Measurements from ENCODE around the gene NOXA1.
"Not testable (repeated sequence)": the region's sequence is repeated elsewhere in the genome, so short reads cannot be mapped to it uniquely, and the experiment has no call there.

NOXA1 gene

DNA sequence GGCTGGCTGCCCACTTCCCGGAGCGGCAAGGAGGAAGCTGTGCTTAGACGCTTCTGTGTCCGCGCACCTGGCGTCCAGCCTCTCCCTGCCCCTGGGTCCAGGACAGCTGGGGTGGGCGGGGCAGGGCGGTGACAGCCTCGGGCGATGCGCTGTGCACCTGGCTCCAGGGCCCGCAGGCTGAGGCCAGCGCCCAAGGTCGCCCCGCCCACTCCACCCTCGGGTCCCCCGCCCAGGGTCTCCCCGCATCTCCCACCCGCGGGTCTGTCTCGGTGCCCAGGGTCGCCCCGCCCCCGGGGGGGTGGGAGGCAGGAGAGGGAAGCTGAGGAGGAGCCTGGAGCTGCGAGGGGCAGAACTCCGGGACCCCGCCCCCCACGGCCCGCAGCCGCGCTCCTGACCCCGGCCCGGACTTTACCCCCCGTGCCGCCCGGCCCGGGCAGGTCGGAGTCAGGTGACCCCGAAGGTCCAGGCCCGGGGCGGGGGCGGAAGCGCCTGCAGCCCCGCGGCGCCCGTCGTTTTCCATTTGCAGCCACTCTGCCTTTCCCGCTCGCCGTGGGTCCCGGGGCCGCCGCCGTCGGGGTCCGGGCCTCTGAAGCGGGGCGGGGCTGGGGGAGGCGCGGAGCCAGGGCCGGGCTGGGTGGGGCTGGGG, 18.2 kb downstream of the NOXA1 start, which contains the start of gene ENTPD8:
TSS of gene ENTPD8 (minus strand) at position 69 of the 646 bp plus-strand sequence. CDS start 3,072 bp downstream, outside the sequence.
- no peak for DNase-seq

DNA sequence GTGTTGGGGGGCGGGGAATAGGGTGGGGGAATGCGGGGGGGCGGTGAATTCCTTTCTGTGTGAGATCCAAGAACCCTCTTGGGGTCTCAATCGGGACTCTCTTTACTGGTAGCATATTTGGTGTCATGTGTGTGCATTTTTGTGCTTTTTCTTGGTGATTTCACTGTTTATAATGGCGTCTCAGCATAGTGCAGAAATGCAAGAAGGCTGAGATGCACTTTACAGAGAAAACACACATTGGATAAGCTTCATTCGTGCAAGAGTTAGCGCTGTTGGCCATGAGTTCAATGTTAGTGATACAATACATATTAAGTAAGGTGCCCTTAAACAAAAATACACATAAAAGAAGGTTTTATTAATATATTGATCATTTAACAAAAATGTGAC, 18.7 kb downstream of the NOXA1 start:
- no peak for DNase-seq

DNA sequence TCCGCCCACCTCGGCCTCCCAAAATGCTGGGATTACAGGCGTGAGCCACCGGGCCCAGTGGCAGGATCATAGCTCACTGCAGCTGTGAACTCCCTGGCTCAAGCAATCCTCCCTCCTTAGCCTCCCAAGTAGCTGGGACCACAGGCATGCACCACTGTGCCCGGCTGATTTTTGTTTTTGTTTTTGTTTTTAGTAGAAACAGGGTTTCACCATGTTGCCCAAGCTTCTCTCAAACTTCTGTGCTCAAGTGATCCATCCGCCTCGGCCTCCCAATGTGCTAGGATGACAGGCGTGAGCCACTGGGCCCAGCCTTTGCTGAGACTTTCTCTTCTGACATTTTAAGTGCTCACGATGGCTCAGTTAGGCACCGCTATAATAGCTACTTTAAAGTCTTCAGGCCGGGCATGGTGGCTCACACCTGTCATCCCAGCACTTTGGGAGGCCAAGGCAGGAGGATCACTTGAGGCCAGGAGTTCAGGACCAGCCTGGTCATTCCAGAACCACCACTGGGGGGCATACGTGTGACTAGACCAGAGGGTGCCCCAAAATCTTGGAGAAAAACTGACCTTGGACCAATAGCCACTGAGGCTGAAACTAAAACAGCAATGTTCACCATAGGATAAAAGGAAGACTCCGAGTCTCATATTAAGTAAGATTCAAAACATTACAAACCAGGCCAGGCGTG, 21.1 kb downstream of the NOXA1 start:
- no peak for DNase-seq

DNA sequence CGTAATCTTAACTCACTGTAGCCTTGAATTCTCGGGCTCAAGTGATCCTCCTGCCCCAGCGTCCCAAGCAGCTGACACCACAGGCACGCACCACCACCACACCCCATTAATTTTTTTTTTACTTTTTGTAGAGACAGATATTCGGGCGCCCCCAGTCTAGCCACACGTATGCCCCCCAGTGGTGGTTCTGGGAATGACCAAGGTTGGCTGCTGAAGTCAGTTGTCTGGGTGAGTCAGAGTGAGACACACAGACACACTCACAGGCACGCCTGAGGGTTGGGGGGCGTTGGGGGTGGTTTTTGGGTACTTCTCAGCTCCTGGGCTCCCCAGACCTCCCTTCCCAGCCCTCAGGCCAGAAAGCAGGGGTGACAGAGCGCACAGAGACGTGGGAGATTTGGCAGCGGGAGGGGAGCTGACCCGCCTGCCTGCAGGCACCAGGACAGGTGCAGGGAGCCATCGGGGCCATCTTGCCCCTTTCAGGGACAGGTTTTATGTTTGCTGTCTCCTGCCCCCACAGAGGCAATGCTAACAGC, 22.1 kb downstream of the NOXA1 start:
- DNase-seq = peak; percentile 89

DNA sequence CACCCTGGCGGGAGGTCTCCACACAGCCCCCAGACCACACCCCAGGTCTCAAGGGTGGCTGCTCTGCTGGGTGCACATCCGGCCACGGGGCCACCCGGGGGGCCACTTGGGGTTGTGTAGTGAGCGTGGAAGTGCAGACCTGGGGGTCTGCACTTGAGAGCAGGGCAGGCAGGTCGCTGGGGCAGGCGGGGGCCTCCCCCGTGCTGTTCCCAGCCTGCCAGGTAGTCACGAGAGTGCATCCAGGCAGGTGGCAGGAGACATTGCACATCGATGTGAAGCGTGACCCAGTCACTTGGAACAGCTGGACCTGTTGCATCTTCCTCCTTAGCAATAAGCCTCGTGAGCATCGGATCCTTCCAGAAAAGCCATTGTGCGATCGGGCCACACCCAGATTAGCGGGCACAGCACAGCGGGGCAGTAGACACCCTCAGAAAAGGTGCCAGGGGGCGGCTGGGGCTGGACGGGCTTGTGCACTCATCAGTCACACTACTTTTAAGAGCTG, 22.8 kb downstream of the NOXA1 start:
- no peak for DNase-seq

DNA sequence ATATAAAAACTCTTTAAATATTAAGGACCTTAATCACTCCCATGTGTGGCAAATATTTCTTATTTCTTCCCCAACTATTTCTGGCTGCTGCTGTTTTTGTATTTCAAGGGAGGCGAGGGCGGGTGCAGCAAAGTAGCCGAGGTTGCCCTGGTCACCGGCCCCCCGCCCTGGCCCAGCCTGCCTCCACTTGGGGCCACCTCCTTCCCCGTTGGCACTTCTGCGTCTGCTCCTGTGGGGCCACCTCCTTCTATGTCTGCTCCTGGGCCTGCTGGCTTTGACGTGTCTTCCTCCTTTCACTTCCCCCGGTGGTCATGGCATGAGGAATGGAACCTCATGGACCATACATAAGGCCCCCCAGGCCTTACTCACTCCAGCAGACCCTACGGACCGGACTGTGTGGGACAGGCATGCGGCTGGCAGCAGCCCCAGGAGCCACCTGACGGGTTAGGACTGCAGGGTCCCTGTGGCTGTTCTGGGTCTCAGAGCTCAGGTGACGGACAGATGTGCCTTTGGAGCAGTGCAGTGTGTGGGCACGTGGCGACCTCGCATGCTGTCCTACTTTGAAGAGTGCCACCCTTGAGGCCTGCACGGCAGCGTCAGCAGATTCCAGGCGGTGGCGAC, 23.8 kb downstream of the NOXA1 start:
- no peak for DNase-seq

DNA sequence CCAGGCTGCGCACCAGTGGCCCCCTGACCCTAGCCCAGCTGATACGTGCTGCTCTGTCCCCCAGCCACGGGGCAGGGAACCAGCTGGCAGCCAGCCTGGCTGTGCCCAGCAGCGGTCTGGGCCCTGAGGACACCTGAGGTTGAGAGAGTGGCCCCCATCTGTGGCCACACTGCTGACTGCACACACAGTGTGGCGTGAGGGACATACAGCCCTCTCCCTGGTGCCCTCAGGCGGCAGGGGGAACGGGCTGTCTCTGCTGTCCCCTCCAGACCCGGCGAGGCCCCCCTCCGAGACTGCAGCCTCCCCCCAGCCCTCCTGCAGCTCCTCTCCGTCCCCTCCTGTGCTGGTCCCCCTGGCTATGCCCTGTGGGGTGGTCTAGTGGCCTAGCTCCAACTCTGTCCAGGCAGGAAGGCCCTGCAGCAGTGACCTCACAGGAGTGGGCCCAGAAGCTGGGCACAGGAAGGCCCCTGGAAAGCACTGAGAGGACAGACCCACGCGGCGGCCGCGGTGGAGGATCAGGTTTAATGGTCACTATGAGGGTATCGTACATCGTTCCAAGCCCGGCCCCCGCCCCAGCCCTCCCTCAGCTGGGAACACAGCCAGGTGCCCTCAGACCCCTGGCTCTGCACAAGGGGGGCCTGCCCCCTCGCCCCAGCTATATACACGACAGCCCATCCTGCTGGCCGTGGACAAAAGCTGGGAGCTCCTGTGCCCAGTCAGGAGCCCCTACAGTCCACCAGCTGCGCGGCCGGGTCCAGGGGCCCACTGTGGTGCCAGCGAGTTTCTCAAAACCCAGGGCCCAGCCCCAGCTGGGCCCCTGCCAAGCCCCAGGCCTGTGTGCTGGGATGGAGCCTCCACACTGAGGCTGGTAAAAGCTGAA, 24.8 kb downstream of the NOXA1 start:
- no peak for DNase-seq

DNA sequence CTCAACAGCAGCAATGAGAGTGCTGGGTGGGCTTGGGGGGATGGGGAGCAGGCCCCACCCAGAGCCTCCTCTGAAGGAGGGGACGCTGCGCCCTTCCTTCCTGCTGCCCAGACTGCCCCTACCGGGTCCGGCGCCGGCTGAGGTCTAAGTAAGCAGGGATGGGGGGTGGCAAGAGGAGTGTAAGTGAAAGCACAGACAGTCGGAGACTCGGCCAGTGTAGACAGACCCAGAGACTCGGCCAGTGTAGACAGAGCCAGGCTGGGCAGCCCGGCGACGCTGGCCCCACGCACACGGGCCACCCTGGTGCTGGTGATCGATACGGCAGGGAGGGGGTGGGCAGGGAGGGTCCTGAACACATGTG, 25.4 kb downstream of the NOXA1 start:
- no peak for DNase-seq

DNA sequence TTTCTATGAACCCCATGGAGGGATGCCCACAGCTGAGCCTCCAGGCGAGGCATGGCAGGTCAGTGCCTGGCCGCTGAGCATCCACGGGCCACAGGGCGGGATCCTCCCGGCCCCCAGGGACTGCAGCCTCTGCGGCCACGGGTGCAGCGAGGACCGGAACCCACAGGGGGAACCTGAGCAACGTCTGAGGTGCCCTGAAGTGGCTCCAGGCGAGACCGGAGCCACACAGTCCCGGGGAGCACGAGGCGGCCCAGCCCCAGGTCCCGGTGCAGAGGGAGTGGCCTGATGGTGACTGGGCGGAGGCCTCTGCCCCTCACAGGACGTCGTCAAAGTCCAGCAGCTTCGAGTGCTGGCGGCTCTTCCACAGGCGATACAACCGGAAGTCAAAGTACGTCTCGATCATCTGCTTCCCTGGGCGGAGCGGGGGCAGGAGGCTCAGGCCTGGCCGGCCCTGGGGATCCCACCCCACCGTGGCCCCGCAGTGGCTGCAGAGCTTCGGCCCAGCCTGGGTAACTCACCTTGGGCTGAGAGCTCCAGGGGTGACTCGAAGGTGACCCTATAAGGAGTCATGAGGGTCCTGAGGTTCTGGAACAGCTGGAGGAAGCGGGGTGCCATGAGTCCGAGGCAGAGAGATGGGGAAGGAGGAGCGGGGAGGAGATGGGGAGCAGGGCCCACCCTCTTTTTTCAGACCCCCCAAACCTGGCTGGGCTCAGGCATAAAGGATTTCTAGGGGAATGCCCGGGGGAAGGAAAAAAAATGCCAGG, 26.1 kb downstream of the NOXA1 start:
- no peak for DNase-seq

DNA sequence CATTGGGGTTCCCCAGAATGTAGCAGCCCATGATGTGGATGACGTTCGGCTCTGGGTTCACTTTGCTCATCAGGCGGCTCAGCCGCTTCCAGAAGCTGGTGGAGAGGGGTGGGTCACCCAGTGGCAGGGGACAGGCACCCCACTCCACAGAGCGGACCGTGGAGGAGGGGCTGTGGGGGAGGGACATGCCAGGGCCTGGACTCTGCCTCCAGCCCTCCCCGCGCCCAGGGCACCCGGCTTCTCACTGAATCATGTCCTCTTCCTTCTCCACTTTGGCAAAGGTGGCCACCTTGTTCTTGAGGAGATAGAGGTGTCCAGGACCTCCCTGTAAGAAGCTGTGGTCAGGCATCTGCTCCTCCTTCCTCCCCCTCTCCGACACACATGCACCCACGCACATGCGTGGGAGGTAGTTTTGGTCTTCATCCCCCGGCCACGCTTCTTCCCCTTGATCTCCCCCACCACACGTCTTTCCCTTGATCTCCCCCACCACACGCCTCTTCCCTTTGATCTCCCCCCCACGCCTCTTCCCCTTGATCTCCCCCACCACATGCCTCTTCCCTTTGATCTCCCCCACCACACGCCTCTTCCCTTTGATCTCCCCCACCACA, 26.8 kb downstream of the NOXA1 start:
- DNase-seq = no peak

DNA sequence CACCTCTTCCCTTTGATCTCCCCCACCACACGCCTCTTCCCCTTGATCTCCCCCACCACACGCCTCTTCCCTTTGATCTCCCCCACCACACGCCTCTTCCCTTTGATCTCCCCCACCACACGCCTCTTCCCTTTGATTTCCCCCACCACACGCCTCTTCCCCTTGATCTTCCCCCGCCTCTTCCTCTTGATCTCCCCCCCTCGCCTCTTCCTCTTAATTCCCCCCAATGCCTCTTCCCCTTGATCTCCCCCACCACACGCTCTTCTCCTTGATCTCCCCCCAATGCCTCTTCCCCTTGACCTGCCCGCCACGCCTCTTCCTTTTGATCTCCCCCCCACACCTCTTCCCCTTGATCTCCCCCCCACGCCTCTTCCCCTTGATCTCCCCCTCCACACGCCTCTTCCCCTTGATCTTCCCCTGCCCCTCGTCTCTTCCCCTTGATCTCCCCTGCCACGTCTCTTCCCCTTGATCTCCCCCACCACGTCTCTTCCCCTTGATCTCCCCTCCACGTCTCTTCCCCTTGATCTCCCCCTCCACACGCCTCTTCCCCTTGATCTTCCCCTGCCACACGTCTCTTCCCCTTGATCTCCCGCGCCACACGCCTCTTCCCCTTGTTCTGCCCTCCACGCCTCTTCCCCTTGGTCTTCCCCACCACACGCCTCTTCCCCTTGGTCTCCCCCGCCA, 27.5 kb downstream of the NOXA1 start:
- DNase-seq = not testable (repeated sequence)

DNA sequence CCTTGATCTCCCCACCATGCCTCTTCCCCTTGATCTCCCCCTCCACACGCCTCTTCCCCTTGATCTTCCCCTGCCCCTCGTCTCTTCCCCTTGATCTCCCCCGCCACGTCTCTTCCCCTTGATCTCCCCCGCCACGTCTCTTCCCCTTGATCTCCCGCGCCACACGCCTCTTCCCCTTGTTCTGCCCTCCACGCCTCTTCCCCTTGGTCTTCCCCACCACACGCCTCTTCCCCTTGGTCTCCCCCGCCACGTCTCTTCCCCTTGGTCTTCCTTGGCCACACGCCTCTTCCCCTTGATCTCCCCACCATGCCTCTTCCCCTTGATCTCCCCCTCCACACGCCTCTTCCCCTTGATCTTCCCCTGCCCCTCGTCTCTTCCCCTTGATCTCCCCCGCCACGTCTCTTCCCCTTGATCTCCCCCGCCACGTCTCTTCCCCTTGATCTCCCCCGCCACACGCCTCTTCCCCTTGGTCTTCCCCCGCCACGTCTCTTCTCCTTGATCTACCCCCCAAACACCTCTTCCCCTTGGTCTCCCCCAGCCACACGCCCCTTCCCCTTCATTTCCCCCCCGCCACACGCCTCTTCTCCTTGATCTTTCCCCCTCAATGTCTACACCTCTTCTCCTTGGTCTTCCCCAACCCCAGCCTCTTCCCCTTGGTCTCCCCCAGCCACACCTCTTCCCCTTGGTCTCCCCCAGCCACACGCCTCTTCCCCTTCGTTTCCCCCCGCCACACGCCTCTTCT, 28.2 kb downstream of the NOXA1 start:
- not testable (repeated sequence) for DNase-seq

DNA sequence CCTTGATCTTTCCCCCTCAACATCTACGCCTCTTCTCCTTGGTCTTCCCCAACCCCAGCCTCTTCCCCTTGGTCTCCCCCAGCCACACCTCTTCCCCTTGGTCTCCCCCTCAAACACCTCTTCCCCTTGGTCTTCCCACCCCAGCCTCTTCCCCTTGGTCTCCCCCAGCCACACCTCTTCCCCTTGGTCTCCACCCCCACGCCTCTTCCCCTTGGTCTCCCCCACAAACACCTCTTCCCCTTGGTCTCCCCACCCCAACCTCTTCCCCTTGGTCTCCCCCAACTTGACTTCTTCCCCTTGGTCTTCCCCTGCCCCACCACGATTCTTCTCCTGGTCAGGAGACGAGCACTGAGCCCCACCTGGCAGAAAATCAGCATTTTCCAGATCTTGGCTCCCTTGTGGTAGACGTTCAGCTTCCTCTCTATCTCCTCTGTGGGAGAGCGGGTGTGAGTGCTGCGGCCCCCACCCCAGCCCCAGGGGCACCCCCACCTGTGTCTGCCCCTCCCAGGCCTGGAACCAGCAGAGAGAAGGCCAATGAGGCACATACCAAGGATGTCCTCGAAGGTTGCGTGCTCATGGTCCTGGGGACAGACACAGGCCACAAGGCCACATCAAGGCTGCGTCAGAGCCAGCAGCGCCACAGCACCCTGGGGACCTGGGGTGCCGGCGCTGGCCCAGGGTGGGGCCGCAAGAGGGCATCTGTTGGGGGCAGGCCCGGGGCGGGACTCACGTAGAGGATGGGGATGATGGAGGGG, 29.0 kb downstream of the NOXA1 start:
- DNase-seq = no peak

DNA sequence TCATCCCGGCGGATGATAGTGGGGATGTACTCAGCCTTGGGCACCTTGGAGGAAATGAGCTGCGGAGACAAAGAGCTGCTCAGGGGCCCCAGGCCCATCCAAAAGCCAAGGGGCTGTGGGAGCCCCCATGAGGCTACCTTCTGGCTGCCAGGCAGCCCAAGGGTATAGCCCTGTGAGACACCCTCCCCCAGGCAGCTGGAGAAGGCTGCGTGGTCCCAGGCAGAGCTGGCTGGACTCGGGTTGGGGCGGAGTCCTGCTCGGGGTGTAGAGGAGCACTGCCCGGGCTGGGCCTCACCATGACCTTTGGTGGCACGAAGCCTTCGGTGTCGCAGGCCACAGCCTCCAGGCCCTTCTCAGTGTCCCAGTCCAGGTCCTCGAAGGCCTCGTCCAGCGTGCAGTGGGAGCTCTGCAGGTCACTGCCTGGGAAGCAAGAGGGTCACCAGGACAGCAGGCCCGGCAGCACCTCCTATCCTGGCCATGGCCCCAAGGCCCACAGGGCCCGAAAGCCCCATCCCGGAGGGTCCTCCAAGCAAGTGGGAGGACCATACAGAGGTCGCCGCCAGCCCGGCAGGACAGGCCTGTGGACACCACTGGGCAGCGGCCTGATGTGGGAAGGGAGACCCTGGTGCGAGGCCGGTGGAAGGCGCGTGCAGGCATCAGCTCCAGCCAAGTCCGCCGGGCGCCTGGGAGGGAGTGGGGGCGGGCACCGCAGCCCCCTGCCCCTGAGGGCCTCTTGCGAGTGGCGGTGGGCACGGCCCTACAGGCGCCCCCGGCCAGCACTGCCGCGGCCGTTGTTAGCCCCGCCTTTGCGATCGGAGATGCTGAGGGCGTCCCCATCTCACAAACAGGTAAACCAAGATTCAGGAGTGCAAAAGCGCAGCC, 29.8 kb downstream of the NOXA1 start:
- no peak for DNase-seq

DNA sequence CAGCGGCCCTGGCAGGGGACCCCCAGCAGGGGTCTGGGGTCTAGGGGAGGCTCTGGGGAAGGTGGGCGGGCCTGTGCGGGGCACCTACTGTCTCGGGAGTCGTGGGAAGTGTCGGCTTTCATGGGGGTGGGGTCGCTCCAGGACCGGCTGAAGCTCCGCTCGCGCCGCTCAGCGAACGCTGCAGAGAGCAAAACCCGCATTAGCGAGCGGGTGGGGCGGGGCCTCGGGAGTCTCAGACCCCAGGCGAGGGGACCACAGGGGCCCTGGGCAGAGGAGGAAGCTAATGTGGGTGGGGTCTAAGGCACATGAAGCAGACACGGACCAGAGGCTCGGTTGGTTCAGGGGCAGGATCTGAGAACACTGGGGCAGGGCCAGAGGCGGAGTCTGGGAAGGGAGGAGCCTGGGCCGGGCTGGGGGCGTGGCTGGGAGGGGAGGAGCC, 30.5 kb downstream of the NOXA1 start:
- DNase-seq = peak; percentile 72

DNA sequence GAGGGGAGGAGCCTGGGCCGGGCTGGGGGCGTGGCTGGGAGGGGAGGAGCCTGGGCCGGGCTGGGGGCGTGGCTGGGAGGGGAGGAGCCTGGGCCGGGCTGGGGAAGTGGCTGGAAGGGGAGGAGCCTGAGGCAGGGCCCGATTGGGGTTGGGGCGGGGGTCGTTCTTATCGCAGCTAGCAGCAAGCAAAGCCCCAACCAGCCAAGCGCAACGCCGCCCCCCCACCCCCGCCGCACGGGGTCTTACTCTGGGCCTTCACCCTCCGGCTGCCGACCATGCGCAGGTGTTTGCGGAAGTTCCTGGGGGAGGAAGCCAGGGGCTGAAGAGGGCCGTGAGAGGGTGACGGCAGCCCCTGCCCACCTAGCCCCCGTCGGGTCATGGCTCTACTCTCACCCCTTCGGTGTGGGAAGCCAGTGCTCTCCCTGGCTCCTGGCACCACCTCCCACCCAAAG, 31.0 kb downstream of the NOXA1 start:
- DNase-seq = no peak

DNA sequence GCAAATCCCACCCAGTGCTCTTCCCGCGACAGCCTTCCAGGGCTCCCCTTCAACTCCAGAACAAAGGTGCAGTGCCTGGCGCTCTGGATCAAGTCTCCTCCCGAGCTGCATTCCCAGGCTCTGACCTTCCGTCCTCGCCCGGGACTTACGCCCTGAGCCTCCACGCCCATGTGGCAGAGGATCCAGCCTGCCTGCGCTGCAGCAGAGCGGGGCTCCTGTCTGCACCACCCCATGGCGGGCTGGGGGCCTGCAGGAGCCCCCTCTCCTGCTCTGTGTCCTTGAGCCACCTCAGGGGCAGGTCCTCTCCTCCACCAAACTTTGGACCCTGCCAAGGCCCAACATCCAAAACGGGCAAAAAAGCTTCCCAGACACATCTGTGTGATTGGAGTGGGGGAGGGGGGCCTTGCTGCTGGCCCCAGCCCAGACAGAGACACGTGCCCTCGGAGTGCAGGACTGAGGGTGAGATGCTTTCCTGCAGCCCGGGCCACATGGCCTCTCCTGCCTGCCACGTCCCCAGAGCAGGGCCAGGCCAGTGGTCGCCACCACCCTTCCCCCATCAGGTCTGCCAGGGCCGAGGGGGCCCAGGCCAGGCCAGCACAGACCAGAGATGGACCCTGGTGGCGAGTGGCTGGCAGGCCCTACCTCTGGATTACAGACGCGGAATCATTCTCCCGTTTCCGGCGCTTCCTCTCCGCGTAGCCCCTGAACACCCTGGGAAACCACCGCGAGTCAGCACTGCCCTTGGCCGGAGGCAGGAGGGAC, 31.6 kb downstream of the NOXA1 start:
- no peak for DNase-seq
